Thymus (tissue), 11 donors: Measurements from ENCODE around the gene RANBP3. TPM values are rescaled to one million over a fixed set of nuclear protein-coding genes. Genes with fewer than 3 reads are reported as not detected.

Source experiments
- DNase-seq, 9 donors: peaks; one replicate each; pipeline ENCODE4 v3.0.0-alpha.2; 2013; ENCODE audit warnings: low spot score in 9 of 9, low read depth in 6 of 9, missing footprints in 1 of 9
- H3K27ac ChIP-seq, 2 donors: one replicate each; pipeline ENCODE4 v1.5.1; 2013; ENCODE audit warnings: control low read depth in 1 of 2, low read depth in 1 of 2, low read length in 1 of 2, mild to moderate bottlenecking in 1 of 2, moderate library complexity in 1 of 2
- H3K27me3 ChIP-seq, 2 donors: one replicate each; pipeline ENCODE4 v1.5.1; 2013; ENCODE audit warnings: low read length in 1 of 2; ENCODE audit not compliant: control insufficient read depth in 2 of 2, insufficient read depth in 1 of 2
- H3K36me3 ChIP-seq, 2 donors: one replicate each; pipeline ENCODE4 v1.5.1; 2013; ENCODE audit warnings: low read length in 1 of 2, mild to moderate bottlenecking in 1 of 2, moderate library complexity in 1 of 2; ENCODE audit not compliant: control insufficient read depth in 2 of 2, insufficient read depth in 2 of 2
- H3K4me1 ChIP-seq, 2 donors: one replicate each; pipeline ENCODE4 v1.5.1; 2013; ENCODE audit warnings: low read length in 2 of 2; ENCODE audit not compliant: control insufficient read depth in 2 of 2, insufficient read depth in 2 of 2
- H3K4me3 ChIP-seq, 2 donors: one replicate each; pipeline ENCODE4 v1.5.1; 2013; ENCODE audit warnings: low read length in 2 of 2, control low read depth in 1 of 2, mild to moderate bottlenecking in 1 of 2
- H3K9me3 ChIP-seq, 2 donors: one replicate each; pipeline ENCODE4 v1.5.1; 2013; ENCODE audit warnings: low read length in 1 of 2, mild to moderate bottlenecking in 1 of 2; ENCODE audit not compliant: control insufficient read depth in 2 of 2, insufficient read depth in 1 of 2
- WGBS: extraction: QIAGEN DNeasy Blood & Tissue Kit; methylation state at CpG from one replicate; pipeline ENCODE4 v1.1.7; 2013; 5-methylcytosine and 5-hydroxymethylcytosine counted together
- polyA plus RNA-seq: library from polyadenylated mRNA; stranded (reverse); fragments of 200-250 nt; gene quantifications from one replicate; pipeline ENCODE4 v1.2.3, GENCODE V29; 2013
- total RNA-seq: library from RNA; stranded (reverse); fragments of 120-200 nt; gene quantifications from one replicate; pipeline ENCODE4 v1.2.4, GENCODE V29; 2013
- donor health status: healthy.

The RANBP3 gene
- total and polyA plus RNA-seq, 2 donors: 36.7 to 39.0 TPM

GRCh38 chr19:5913739-5914357 is 64.1 kb downstream of the RANBP3 start, which contains the start of gene CAPS:
Gene CAPS (plus strand): TSS chr19:5914254. CDS start chr19:5914407, 153 bp downstream.
- Histone ChIP-seq H3K9me3 (no peaks in the 10 kb centered on the region), H3K27ac (no peak within 1 kb of the TSS), H3K36me3 (peaks cover 45 to 69% of the 10 kb centered on the region in 2 donors), H3K27me3 (no peaks in the 10 kb centered on the region), H3K4me1 (peaks cover 0 to 3% of the 10 kb centered on the region in 2 donors), H3K4me3 (no peak within 1 kb of the TSS)
- DNase-seq: no peak
- WGBS: 96% methylated on average over 10 of the region's 10 CpGs

- no peaks in the 10 kb centered on the region for H3K9me3 ChIP-seq
- DNase-seq: no peak
- H3K4me1 ChIP-seq: peaks cover 0 to 3% of the 10 kb centered on the region in 2 donors
- 100% methylated on average over 1 of the region's 1 CpG for WGBS
- H3K27ac ChIP-seq: peak overlapping the region in 1 of 2 donors; percentile 18
- no peaks in the 10 kb centered on the region for H3K27me3 ChIP-seq
- no peak overlapping the region for H3K4me3 ChIP-seq
- H3K36me3 ChIP-seq: peaks cover 20 to 48% of the 10 kb centered on the region in 2 donors
Measured at GRCh38 chr19:5911366-5911765, 66.6 kb downstream of the RANBP3 start.

- Histone ChIP-seq H3K4me1 (peaks cover 5% of the 10 kb centered on the region in 2 donors), H3K36me3 (peaks cover 12 to 40% of the 10 kb centered on the region in 2 donors), H3K9me3 (no peaks in the 10 kb centered on the region), H3K27me3 (no peaks in the 10 kb centered on the region), H3K4me3 (no peak overlapping the region), H3K27ac (peak overlapping the region in 1 of 2 donors; percentile 31)
- WGBS: 96% methylated on average over 1 of the region's 1 CpG
- no peak for DNase-seq
Measured at GRCh38 chr19:5910638-5910907, 67.4 kb downstream of the RANBP3 start.

GRCh38 chr19:5908773-5909442 is 69.0 kb downstream of the RANBP3 start:
- DNase-seq: no peak
- no peak overlapping the region for H3K27ac ChIP-seq
- H3K27me3 ChIP-seq: no peaks in the 10 kb centered on the region
- H3K9me3 ChIP-seq: no peaks in the 10 kb centered on the region
- H3K4me1 ChIP-seq: peaks cover 9 to 10% of the 10 kb centered on the region in 2 donors
- no peak overlapping the region for H3K4me3 ChIP-seq
- H3K36me3 ChIP-seq: peaks cover 7 to 25% of the 10 kb centered on the region in 2 donors
- WGBS: 95% methylated on average over 14 of the region's 14 CpGs

- H3K27ac ChIP-seq: no peak overlapping the region
- H3K4me3 ChIP-seq: no peak overlapping the region
- DNase-seq: no peak
- no peaks in the 10 kb centered on the region for H3K27me3 ChIP-seq
- WGBS: 75% methylated on average over 5 of the region's 5 CpGs
- peaks cover 7 to 23% of the 10 kb centered on the region in 2 donors for H3K36me3 ChIP-seq
- peaks cover 15 to 19% of the 10 kb centered on the region in 2 donors for H3K4me1 ChIP-seq
- H3K9me3 ChIP-seq: no peaks in the 10 kb centered on the region
Measured at GRCh38 chr19:5907241-5907640, 70.7 kb downstream of the RANBP3 start.

GRCh38 chr19:5905114-5905778 is 72.7 kb downstream of the RANBP3 start:
- peak overlapping the region; percentile 80 for H3K27ac ChIP-seq
- peak in 2 of 9 donors; percentile 3 to 21 for DNase-seq
- H3K27me3 ChIP-seq: no peaks in the 10 kb centered on the region
- H3K9me3 ChIP-seq: no peaks in the 10 kb centered on the region
- peaks cover 16 to 20% of the 10 kb centered on the region in 2 donors for H3K4me1 ChIP-seq
- WGBS: 51% methylated on average over 31 of the region's 31 CpGs
- H3K4me3 ChIP-seq: peak overlapping the region; percentile 67 to 88
- peaks cover 10 to 20% of the 10 kb centered on the region in 2 donors for H3K36me3 ChIP-seq

GRCh38 chr19:5904352-5905113 is 73.4 kb downstream of the RANBP3 start, which contains the start of gene VMAC:
Gene VMAC (plus strand): TSS chr19:5904872. CDS start chr19:5904891, 19 bp downstream.
- DNase-seq: peak; percentile 99 to 100 (median 100)
- Histone ChIP-seq H3K27me3 (no peaks in the 10 kb centered on the region), H3K4me3 (peak within 1 kb of the TSS; percentile 88 to 92), H3K36me3 (peaks cover 7 to 16% of the 10 kb centered on the region in 2 donors), H3K4me1 (peaks cover 16 to 20% of the 10 kb centered on the region in 2 donors), H3K9me3 (no peaks in the 10 kb centered on the region), H3K27ac (peak within 1 kb of the TSS; percentile 94 to 95)
- WGBS: under 1% methylated on average over 61 of the region's 61 CpGs

- no peaks in the 10 kb centered on the region for H3K9me3 ChIP-seq
- H3K27ac ChIP-seq: peak within 1 kb of the TSS; percentile 94 to 95
- H3K36me3 ChIP-seq: peaks cover 6 to 9% of the 10 kb centered on the region in 2 donors
- H3K27me3 ChIP-seq: no peaks in the 10 kb centered on the region
- H3K4me3 ChIP-seq: peak within 1 kb of the TSS; percentile 88 to 92
- H3K4me1 ChIP-seq: peaks cover 16 to 20% of the 10 kb centered on the region in 2 donors
- DNase-seq: peak; percentile 89 to 97 (median 94)
- under 1% methylated on average over 57 of the region's 57 CpGs for WGBS
Measured at GRCh38 chr19:5903624-5904351, 74.2 kb downstream of the RANBP3 start, which contains the start of gene NDUFA11. Gene NDUFA11 (minus strand): TSS chr19:5903790. CDS start chr19:5903708, 82 bp downstream.
